ENCODE measurements around the gene IL1RN. TPM values are rescaled to one million over a fixed set of nuclear protein-coding genes. Genes with fewer than 3 reads are reported as not detected.

IL1RN gene
- total and polyA plus RNA-seq, 2 of the 4 experiments (the other 2 are of a cell fraction): not detected

DNA sequence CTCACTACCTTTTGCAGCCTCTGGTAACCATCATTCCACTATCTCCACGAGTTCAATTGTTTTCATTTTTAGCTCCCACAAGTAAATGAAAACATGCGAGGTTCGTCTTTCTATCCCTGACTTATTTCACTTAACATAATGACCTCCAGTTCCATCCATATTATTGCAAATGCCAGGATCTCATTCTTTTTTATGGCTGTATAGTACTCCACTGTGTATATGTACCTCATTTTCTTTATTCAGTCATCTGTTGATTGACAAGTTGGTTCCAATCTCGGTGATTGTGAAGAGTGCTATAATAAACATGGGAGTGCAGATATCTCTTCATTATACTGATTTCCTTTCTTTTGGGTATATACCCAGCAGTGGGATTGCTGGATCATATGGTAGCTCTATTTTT, 16.9 kb downstream of the IL1RN start:
- H2BK120ac ChIP-seq (ENCODE audit: low read depth, low read length): no peak overlapping the region
- ATAC-seq (ENCODE audit: low read depth) (no peak), DNase-seq (no peak)
- H3K14ac ChIP-seq (replicated peaks; ENCODE audit: low read depth, low read length): no peak overlapping the region
- POLR2A ChIA-PET (ENCODE audit: unreplicated experiment): no interaction called here
- WGBS, 2 experiments (ENCODE audit: extremely low coverage in 2 of 2, insufficient read length in 1 of 2): no CpG with 5 or more reads among the region's 4 CpGs
- no peaks in the 10 kb centered on the region for H4K20me1 ChIP-seq (ENCODE audit: insufficient read depth, low read length)
- H3K23ac ChIP-seq (ENCODE audit: low read depth, low read length): no peak overlapping the region
- peaks cover 4% of the 10 kb centered on the region for H3K27me3 ChIP-seq (ENCODE audit: control insufficient read depth, insufficient read depth, low read length)
- H2AFZ ChIP-seq (replicated peaks; ENCODE audit: low read length, poor library complexity): no peak overlapping the region
- intact Hi-C loops (cut with micrococcal nuclease): no loop called here
- no peak overlapping the region for H3K56ac ChIP-seq (ENCODE audit: extremely low read depth, insufficient read depth, low read length)
- no peak overlapping the region for H3K4me2 ChIP-seq (ENCODE audit: low read depth, low read length)
- no peak overlapping the region for H4K5ac ChIP-seq (ENCODE audit: low read depth, low read length)
- CTCF ChIA-PET: interaction anchor here (1.0 kb wide), 1 partner anchor 54 kb away, joined by 3 read pairs; no protein-coding TSS in a partner anchor
- BruUV-seq (replicated peaks): no TSS peak
- H3K9me3 ChIP-seq (ENCODE audit: control insufficient read depth, insufficient read depth, low read length): no peaks in the 10 kb centered on the region
- no peak overlapping the region for H3K4me3 ChIP-seq (ENCODE audit: insufficient read depth, low read depth, low read length)
- H3K18ac ChIP-seq (ENCODE audit: low read depth, low read length): no peak overlapping the region
- dilution Hi-C loops (cut with HindIII; ENCODE audit: low sequenced_read_pairs, unreplicated experiment): no loop called here
- TF ChIP-seq RFX5 (IDR thresholded peaks at IDR 0.05; ENCODE audit: low read depth, low read length) (no peak), CEBPB (IDR thresholded peaks at IDR 0.05; ENCODE audit: low read depth, low read length) (no peak)
- no peak overlapping the region for H2BK15ac ChIP-seq (ENCODE audit: low read depth, low read length)
- in situ Hi-C loops (cut with MboI; ENCODE audit: low sequenced_read_pairs): no loop called here
- no peak overlapping the region for H3K9ac ChIP-seq (ENCODE audit: low read depth, low read length)
- no peaks in the 10 kb centered on the region for H3K36me3 ChIP-seq (ENCODE audit: control insufficient read depth, insufficient read depth, low read length)
- no peaks in the 10 kb centered on the region for H3K9me1 ChIP-seq (ENCODE audit: insufficient read depth, low read length)
- no peak overlapping the region for H2BK20ac ChIP-seq (ENCODE audit: low read depth, low read length)
- H2BK5ac ChIP-seq (ENCODE audit: low read depth, low read length, poor library complexity, severe bottlenecking): no peak overlapping the region
- no peak overlapping the region for H3K27ac ChIP-seq (ENCODE audit: insufficient read depth, low read length)
- H2AK9ac ChIP-seq (replicated peaks; ENCODE audit: low read depth, low read length, poor library complexity): no peak overlapping the region
- H3K4ac ChIP-seq (ENCODE audit: low read depth, low read length): no peak overlapping the region
- H2AK5ac ChIP-seq (ENCODE audit: low read depth, low read length): no peak overlapping the region
- H3K79me1 ChIP-seq (ENCODE audit: low read depth in 1 of 2, low read length in 2 of 2): no peaks in the 10 kb centered on the region
- H4K91ac ChIP-seq (ENCODE audit: insufficient read depth, low read depth, low read length): no peak overlapping the region
- no peaks in the 10 kb centered on the region for H3K4me1 ChIP-seq (ENCODE audit: control insufficient read depth, insufficient read depth, low read length)
- no peak overlapping the region for H4K8ac ChIP-seq (ENCODE audit: low read depth in 2 of 2, low read length in 2 of 2)

Data from IMR-90 (cell line).